ENCODE measurements around the gene HTR1E. TPM values are rescaled to one million over a fixed set of nuclear protein-coding genes. Genes with fewer than 3 reads are reported as not detected.

Gene HTR1E
- total RNA-seq, 2 donors from 2014 or later: not detected

Other genes with a start within 250 kb of the HTR1E start
- gene CGA, start 157.6 kb downstream of the HTR1E start, total RNA-seq: not detected
- 10 to 100 TPM; 55.3 to 68.0 TPM for gene ZNF292, start 218.0 kb downstream of the HTR1E start, total RNA-seq

Measured in activated T-cell treated with anti-CD3 and anti-CD28 coated beads, Interleukin-2, amount 50 U/mL, for 72 hours (primary cell).